HG03135 (cell line): Measurements from ENCODE around the gene BFSP1.

Experiments used
- ATAC-seq: cut with Tn5 transposase; IDR thresholded peaks from one replicate; pipeline ENCODE4 v1.9.1; 2021; ENCODE audit warnings: mild to moderate bottlenecking, moderate library complexity; ENCODE audit not compliant: unreplicated experiment

BFSP1 gene

DNA sequence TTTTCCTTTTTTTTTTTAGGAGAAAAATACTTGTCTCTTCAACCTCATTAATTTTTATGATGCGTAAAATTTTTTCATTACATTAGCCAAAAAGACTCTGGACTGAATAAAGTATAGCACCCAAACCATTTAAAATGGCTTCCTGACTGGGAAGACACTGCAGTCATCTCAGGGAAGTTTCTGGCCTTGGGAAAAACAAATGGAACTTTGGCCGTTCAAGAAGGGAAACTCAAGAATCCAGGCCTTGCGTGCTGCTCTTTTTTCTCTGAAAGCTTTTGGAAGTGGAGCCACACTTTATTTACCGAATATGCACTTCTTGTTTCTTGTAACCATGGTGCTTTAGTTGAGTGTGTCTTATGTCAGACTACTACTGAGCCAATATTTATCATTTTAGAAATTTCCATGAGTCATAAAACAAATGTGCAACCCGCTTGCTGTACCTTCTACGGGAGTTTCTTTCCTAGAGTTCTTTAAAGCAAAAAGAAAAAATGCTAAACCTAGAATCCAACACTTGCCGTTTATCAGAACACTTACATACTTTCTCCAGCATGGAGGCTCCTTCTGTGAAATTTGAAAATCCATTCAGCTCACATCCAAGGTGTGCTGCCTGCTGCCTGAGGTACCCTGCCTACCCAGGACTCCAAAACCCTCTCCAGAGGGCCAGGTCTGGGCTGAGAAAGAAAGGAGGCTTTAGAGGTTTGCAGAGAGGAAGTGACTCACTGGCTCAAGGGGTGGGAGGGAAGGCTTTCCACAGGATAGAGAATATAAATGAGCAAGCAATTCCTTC, 27.2 kb upstream of the BFSP1 start:
- ATAC-seq = no peak

DNA sequence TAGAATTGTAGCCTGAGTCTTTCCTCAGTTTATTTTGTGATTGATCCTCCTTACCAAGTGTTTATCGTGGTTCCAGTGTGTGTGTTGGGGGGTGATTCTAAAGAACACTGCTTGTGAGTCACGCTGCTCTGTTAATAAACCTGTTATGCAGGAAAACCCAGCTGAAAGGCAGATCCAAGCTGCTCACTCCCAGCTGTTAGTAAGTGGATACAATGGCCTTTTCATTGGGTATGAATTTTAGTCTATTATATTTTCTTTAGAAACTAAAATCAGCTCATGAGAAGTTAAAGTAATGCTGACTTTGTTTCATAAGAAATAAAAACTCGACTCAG, 26.5 kb upstream of the BFSP1 start:
- no peak for ATAC-seq

DNA sequence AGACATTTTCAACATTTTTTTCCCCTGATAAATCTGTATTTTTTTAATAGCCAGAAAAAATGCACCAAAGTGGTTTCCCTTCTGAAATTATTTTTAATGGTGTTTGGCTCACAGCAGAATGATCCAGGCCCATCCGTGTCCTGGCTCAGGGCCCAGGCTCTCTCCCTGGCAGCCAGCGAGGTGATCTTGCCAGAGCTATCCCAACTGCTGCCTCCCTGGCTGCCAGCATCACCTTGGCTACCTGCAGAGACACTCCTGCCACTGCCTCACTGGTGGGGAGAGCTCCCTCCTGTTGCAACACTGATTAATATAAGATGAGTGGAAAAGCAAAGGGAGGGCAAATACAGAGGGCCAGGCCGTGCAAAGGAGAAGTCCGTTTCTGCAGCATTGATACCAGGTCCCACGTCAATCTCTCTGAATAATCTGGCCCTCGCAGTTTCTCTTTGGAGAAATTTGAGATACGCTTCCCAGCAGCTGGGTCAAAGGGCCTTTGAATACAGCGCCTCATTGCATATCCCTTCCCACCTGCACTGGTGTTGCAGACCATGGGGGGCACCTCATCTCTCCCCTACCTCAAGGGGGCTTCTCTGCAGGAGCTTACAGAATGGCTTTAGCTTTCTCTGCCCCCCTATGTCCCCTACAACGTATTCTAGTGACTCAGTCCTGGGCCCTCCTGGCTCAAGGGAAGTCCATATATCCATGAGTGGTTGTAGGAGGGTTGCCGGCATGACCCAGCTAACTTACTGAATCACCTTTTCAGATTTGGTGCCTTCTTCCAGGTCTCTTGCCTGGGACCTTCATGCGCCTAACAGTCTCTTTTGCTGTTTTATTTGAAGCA, 25.9 kb upstream of the BFSP1 start:
- ATAC-seq = no peak

DNA sequence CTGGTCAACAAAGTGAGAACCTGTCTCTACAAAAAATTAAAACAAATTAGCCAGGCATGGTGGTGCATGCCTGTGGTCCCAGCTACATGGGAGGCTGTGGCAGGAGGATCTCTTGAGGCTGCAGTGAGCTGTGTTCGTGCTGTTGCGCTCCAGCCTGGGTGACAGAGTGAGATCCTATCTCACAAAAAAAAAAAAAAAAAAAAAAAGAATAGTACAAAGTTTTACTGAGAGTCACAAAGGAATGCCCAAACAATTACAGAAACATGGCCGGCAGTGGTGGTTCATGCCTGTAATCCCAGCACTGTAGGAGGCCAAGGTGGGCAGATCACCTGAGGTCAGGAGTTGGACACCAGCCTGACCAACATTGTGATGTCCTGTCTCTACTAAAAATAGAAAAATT, 23.9 kb upstream of the BFSP1 start:
- ATAC-seq = no peak

DNA sequence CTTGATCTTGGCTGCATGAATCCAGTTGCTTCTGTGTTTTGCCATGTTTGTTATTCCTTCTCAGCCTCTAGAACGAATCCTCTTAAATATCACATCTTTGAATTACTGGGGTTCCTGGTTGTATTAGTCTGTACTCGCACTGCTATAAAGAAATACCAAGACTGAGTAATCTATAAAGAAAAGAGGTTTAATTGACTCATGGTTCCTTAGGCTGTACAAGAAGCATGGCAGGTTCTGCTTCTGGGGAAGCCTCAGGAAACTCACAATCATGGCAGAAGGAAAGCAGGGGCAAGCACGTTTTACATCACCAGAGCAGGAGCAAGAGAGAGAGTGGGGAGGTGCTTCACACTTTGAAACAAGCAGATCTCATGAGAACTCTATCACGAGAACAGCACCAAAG, 18.0 kb upstream of the BFSP1 start:
- ATAC-seq = no peak

DNA sequence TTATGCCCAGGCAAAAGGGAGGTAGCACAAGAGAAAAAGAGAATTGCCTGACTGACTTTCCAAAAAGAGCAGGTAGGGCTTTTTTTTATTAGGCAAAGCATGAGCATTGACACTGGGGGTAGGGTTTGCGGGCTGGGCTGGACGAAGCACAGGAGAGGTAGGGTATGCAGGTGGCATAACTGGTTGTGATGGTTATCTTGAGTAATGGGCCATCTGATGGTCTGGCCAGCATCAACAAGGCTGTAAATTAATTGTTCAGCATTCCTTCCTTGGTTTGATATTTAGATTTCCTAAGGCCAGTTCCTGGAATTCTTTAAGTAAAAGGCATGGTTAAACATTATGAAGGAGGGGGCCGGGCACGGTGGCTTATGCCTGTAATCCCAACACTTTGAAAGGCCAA, 13.9 kb upstream of the BFSP1 start:
- no peak for ATAC-seq

DNA sequence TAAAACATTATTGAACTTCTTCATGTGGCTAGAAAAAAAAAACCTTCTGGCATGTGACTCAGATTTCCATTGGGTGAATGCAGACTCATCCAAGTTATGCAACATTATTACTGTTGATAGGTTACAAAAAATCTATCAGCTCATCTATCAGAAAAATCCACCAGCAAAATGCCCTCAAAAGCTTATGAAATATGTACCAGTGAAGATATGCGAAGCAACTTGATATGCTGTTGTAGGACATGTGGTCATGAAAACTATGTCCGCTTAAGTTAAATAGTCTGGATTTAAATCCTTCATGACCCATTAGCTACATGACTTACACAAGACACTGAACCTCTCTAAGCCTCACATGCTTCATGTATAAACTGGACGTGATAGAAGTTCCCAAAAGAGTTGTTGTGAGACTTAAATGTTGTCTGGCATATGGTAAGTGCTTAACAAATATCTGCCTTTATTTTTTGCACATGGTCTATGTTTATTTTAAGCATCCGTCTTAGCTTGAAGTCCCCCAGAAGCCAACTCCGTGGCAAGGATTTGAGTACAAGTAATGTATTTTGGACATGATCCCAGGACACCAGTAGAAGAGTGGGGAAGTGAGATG, 12.5 kb upstream of the BFSP1 start:
- no peak for ATAC-seq

DNA sequence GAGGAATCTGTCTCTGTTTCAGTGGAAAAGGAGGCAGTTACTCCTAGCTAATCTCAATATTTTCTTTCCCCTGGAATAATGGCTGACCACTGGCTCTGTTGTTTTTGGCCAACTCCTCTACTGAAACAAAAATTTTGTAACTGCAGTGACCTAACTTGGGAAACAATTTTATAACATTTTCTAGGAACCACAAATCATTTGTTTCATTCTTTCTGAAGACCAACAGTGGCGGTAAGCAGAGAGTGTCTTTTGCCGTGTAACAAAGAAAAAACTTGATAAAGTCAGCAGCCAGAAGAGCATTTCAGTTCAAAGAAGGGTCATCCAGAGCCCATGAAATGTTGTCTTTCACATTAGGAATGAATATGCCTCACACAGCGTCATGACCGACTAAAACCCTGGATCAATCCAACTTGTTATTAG, 11.8 kb upstream of the BFSP1 start:
- ATAC-seq = no peak

DNA sequence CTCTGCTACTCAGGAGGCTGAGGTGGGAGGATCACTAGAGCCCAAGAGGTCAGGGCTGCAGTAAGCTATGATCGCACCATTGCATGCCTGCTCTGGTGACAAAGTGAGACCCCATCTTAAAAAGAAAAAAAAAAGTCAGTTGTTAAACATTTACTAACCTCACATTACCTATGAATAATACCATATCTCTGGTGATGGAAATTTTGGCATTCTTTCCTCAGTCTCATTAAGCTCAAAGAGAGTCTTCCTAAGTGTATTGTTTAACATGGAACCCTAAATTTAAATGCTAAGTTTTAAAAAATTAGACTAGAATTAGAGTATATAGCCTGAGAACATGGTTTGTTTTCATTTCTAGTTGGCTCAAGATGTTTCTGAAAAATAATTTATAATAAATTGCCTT, 11.3 kb upstream of the BFSP1 start:
- ATAC-seq = no peak

DNA sequence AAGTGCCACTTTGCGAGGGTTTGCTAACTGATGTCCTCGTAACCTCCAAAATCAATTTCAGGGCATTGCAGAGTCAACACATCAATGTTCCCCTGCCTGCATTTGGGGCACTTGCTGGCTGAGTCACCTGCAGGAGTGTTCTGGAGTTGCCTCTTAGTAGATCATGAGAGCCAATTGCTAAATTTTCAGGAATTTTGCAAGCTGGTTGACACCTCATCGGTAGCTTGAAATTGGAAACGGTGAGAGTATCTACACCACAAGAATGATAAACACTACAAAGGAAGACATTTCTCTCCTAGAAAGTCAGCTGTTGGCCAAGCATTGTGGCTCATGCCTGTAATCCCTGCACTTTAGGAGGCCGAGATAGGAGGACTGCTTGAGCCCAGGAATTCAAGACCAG, 10.8 kb upstream of the BFSP1 start:
- ATAC-seq = no peak

DNA sequence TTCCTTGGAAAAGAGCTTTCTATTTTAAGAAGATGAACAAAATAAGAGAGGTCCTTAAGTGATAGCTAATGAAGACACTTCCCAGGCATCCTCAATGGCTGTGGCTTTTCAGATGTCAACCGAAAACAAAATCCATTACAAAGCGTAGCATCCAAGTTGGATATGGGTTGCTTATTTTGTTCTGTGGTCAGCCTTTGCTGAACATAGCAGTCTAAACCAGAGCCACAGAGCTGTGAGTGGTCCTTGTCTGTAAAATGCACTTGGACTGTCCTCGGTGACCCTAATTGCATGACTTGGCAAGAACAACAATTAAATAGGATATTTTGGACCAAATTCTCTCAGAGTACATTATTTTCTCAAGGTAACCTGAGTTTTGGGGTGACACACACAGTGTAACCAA, 10.4 kb upstream of the BFSP1 start:
- no peak for ATAC-seq

DNA sequence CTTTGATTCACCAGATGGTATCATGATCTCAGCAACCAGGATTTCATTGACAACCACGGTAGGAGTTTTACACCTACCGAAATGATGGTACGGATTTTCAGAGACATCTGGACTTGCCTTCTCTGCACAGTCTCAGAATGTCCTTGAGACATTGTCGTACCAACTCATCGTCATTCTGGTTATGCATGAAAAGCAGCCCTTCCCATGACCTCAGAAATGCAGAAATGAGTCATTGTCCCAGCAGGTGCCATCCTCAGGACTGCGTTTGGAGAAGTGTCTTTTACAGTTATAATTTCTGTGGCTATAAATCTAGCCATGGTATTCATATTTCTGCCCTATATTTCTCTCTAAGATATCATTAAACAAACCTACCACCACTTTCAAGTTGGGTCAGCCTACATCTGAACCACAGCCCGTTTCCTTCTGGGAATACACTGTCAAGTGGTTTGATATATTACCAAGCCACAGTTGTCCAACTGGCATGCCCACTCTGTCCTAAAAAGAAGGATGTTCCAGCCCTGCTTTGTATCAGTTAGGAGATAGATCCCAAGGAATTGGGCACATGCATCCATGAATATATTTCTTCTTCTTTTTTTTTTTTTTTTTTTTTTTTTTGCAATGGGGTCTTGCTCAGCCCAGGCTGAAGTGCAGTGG, 7.5 kb upstream of the BFSP1 start:
- ATAC-seq = peak; percentile 64

DNA sequence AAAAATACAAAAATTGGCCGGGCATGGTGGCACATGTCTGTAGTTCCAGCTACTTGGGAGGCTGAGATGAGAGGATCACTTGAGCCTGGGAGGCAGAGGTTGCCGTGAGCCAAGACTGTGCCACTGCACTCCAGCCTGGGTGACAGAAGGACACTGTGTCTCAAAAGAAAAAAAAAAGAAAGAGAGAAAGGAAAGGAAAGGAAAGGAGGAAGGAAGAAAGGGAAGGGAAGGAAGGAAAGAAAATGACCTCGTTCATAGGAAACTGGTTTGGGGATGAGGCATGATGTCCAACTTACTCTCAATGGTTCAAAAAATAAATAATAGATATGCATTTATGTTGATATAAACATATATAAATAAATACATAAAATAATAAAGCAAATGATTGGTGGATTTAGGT, 6.8 kb upstream of the BFSP1 start:
- no peak for ATAC-seq

DNA sequence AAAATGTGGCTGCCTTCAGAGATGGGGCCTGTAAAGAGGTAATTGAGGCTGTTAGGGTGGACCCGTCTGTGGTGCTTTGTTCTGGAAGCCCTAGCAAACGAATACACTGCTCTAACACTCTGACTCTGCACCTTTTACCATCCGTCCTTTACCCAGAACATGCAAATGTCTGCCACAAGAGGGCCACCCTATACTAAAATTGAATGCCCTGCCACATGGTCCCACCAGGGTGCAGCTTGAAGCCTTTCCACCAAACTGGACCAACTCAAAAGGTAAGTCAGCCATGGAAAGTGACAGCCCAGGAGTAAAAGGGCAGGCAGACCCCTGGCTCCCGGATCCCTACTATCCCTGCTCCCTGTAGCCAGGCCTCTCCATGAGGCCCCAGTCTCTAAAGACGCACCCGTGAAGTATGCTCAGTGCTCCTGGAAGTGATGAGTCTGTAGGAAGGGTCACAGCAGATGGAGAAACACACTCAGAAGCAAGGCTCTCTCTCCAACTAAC, 5.8 kb upstream of the BFSP1 start:
- peak; percentile 88 for ATAC-seq

DNA sequence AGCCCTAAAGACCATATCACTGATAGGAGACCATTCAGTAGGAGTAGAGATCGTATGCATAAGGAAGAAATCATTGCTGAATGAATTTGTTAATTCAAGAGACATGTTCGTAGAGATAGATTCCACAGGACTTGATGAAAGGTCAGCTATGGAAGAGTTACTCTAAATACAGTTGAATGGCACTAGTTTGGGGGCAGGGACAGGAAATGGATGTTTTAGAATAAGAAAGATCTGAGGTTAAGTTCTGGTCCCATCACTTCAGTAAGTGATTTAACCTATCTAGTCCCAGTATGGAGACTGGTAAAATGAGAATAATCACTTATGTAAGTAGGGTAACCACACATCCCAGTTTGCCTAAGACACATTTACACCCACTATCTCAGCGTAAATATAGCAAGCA, 2.9 kb upstream of the BFSP1 start:
- ATAC-seq = no peak

DNA sequence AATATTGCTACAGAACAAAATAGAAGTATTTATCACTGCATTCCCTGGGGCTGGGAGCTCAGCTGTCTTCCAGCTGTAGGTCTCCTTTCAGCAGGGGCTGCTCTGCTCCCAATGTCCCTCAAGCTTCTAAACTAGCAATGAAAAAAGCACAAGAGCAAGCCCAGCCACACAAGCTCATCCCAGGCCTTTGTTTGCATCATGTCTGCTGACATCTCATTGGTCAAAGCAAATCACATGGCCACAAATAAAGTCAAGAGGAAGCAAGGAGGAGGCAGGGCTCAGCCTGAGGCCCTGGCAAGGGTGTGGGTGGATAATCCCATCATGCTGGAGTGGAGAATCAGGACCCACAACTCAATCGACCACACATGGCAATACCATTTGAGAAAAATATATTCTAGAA, 2.2 kb upstream of the BFSP1 start:
- ATAC-seq = no peak

DNA sequence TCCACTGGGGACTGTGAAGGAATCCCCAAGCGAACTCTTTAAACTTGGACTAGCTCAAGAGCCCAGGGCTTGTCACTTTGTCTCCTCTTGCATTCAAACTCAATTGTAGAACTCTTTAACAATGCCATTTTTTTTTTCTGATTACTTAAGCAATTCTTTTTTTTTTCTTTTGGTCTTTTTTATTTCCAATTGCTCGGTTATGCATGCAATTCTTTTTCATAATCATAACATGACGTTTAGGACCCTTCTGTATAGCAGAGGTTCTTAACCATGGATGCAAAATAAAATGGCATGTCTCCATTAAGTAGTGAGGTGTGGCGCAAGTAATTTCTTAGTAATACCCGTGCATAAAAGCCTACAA, 466 bp upstream of the BFSP1 start:
- no peak for ATAC-seq

DNA sequence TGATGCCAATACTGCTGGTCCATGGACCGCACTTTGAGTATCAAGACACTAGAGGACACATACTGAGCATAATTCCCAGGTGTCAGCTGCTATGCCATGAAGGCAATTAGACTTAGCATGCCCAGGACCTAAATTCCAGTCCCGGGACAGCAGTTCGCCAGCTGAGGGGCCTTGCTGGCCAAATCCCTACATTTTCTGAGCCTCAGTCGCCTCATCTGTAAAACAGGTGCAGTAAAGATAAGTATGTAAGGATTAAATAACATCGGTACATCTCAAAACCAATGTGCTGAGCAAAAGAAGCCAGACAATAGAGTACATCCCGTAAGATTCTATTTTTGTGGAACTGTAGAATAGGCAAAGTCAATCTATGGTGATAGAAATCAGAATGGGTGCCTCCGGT, 1.0 kb downstream of the BFSP1 start:
- ATAC-seq = no peak

DNA sequence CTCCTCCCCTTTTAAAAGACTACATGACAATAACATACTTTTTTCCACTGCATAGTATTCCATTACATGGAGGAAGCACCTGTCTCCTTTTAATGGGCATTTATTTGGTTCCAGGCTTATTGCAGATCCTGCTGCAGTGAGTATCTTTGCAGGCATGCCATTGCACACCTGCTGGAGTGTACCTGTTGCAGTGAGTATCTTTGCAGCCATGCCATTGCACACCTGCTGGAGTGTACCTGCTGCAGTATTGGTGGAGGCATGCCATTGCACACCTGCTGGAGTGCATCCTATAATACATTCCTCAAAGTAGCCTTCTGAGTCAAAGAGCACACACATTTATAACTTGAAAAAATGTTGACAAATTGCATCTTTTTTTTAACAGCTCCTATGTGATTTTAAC, 1.6 kb downstream of the BFSP1 start:
- no peak for ATAC-seq

DNA sequence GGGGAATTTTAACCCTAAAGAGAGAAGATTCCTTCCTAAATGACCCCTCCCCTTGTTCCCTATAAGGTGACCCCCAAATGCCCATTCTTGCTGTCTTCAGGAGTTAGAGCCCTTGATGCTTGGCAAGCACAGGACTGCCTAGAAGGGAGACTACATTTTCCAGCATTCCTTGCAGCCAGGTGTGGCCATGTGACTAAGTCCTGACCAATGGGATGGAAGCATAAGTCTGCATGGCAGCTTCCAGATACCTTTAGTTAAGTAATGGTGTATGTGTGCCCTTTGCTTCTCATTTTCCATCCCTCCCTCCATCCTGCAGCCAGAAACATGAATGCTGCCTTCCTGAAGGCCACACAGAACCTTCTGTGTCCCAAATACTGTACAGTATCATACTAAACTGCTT, 5.5 kb downstream of the BFSP1 start:
- no peak for ATAC-seq

DNA sequence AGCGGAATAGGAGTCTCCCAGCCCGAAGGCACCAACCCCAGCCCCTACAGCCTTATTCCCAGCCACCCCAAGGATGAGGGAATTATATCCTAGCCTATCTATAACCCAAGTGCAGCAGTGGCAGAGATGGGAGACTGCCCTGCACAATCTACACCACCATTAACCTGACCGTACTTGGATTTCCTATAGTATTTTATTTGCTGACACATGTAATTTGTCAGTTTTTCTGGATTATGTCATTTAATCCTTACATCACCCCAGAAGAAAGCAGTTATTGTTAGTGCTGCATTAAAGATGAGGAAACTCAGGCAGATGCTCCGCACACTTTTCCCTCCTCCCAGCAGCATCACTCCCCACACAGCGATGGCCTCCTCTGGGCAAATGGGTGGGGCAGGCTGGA, 6.0 kb downstream of the BFSP1 start:
- no peak for ATAC-seq

DNA sequence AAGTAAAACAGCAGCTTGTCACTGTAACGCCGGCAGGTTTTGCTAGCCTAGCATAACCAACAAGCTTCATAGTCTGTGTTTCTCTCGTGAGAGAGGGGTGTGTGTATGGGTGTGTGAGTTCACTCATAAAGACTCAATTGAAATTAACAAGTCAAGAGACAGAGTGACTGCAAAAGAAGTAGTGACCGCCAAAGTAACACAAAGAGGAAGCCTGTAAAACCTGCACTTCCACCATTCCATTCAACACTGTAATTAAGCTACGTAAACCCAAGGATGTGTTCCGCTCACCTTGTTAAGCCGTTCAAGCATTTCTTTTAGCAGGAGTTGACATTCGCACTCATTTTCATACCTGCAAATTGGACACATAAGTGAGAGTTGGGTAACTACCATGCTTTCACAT, 6.6 kb downstream of the BFSP1 start:
- ATAC-seq = no peak
